GM12875 (cell line): ENCODE measurements around the gene EPHA3.

Experiments
- H3K4me3 ChIP-seq: one replicate; pipeline ENCODE4 v1.5.1; 2011; ENCODE audit warnings: low read depth, low read length, control low read depth
- CTCF ChIP-seq: IDR thresholded peaks from 2 replicates; pipeline ENCODE4 v1.5.1; 2011; ENCODE audit warnings: low read depth, mild to moderate bottlenecking, control low read depth, inconsistent platforms, low read length, moderate library complexity, borderline replicate concordance; ENCODE audit not compliant: insufficient read depth

The EPHA3 gene

DNA sequence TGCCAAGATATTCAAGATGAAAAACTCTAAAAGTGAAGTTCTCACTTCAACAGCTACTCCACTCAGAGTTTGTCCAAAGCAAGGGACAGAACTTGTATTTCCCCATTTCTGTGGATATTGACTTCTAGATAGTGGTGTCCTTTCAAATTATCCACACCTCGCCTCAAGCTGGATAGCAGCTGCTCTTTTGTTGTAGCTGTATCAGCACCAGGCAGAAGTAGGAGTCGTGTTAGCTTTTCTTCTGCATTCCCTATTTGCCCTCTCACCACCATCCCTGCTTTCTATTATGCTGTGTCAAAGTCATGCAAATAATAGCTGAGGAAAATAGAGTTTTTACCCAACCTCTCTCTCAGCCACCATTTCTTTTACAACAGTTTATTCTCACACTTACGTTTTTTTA lies 303.8 kb downstream of the EPHA3 start:
- H3K4me3 ChIP-seq = no peak overlapping the region
- no peak for TF ChIP-seq CTCF

- no peak overlapping the region for H3K4me3 ChIP-seq
Observed at GRCh38 chr3:89414270-89414669, 306.8 kb downstream of the EPHA3 start.

DNA sequence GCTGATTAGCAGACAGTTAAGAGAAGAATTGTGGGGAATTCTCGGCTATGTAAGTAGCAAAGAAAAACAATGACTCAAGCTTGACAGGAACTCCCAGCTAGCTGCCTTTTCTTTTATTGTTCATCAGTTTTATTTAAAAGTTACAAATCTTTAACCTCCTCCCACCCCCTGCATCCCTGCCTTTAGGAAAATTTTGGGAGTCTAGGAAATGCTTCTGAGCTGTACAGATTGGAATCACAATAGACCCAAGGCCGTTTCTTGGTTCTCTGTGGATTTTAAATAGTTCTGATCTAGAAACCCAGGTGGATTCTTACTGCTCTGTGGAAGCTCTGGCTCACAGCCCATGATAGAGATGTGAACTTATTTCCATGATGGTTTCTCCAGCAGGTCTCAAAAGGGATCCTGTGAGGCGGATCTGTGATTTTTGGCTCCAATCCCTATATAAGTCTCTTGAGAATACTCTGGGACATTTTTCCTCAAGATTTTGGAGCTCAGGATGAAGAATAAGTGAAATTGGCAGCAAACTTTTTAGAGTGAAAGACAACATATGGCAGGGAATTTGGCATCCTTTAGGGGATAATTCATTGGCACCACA lies 312.3 kb downstream of the EPHA3 start:
- no peak for TF ChIP-seq CTCF
- no peak overlapping the region for H3K4me3 ChIP-seq

More at GRCh38 chr3:89414270-89414669, 306.8 kb downstream of the EPHA3 start:
- no peak for TF ChIP-seq CTCF

- no peak overlapping the region for H3K4me3 ChIP-seq
Observed at GRCh38 chr3:89426060-89426459, 318.6 kb downstream of the EPHA3 start.

GRCh38 chr3:89434621-89435380 lies 327.4 kb downstream of the EPHA3 start:
- no peak for TF ChIP-seq CTCF
- no peak overlapping the region for H3K4me3 ChIP-seq

More at GRCh38 chr3:89426060-89426459, 318.6 kb downstream of the EPHA3 start:
- no peak for TF ChIP-seq CTCF

- no peak for TF ChIP-seq CTCF
- no peak overlapping the region for H3K4me3 ChIP-seq
Observed at GRCh38 chr3:89436846-89437245, 329.4 kb downstream of the EPHA3 start.

- no peak overlapping the region for H3K4me3 ChIP-seq
- TF ChIP-seq CTCF = no peak
Observed at GRCh38 chr3:89440386-89440785, 333.0 kb downstream of the EPHA3 start.
